Neural progenitor cell (in vitro differentiated cells): ENCODE data around the gene TCF15.

Experiments
- CTCF ChIP-seq: fragments of 200-600 bp; sonication (generic); IDR thresholded peaks from 2 replicates; pipeline ENCODE4 v1.5.1; 2017; ENCODE audit warnings: antibody characterized with exemption, mild to moderate bottlenecking
- EZH2 ChIP-seq: fragments of 200-600 bp; sonication (generic); IDR thresholded peaks from 2 replicates; pipeline ENCODE4 v1.6.1; 2017; ENCODE audit warnings: antibody characterized with exemption, mild to moderate bottlenecking, moderate library complexity
- EZH2phosphoT487 ChIP-seq: fragments of 200-600 bp; sonication (generic); IDR thresholded peaks from 2 replicates; pipeline ENCODE4 v1.6.1; 2017; ENCODE audit warnings: antibody characterized with exemption

- TF ChIP-seq CTCF (no peak), EZH2 (no peak), EZH2phosphoT487 (no peak)
Observed at GRCh38 chr20:621125-621756, 11.1 kb upstream of the TCF15 start.
